ENCODE measurements around the gene CCDC122.
A peak's percentile ranks its signal among the peaks of the same experiment; 100 is the strongest.

Gene CCDC122

GRCh38 chr13:43787997-43788396 lies 91.5 kb downstream of the CCDC122 start:
- peak overlapping the region; percentile 79 for H3K4me3 Mint-ChIP-seq
- no peaks in the 10 kb centered on the region for H3K36me3 Mint-ChIP-seq (ENCODE audit: insufficient read depth)
- peaks cover 8% of the 10 kb centered on the region for H3K4me1 Mint-ChIP-seq
- peaks cover 55% of the 10 kb centered on the region for H3K27me3 Mint-ChIP-seq
- no peaks in the 10 kb centered on the region for H3K9me3 Mint-ChIP-seq
- DNase-seq (ENCODE audit: low spot score in 2 of 2): no peak
- H3K27ac Mint-ChIP-seq (ENCODE audit: low read depth): no peak overlapping the region
- ATAC-seq (replicated peaks; ENCODE audit: extremely low read depth, poor library complexity, severe bottlenecking): no peak

- H3K27me3 Mint-ChIP-seq: peaks cover 50% of the 10 kb centered on the region
- H3K36me3 Mint-ChIP-seq (ENCODE audit: insufficient read depth): no peaks in the 10 kb centered on the region
- ATAC-seq (replicated peaks; ENCODE audit: extremely low read depth, poor library complexity, severe bottlenecking) (no peak), DNase-seq (ENCODE audit: low spot score in 2 of 2) (no peak)
- peaks cover 8% of the 10 kb centered on the region for H3K4me1 Mint-ChIP-seq
- H3K4me3 Mint-ChIP-seq: peak overlapping the region; percentile 79
- no peaks in the 10 kb centered on the region for H3K9me3 Mint-ChIP-seq
- H3K27ac Mint-ChIP-seq (ENCODE audit: low read depth): no peak overlapping the region
Measured at GRCh38 chr13:43787518-43787891, 92.0 kb downstream of the CCDC122 start.

- Mint-ChIP-seq H3K4me1 (peaks cover 8% of the 10 kb centered on the region), H3K9me3 (no peaks in the 10 kb centered on the region), H3K27me3 (peaks cover 45% of the 10 kb centered on the region), H3K4me3 (peak within 1 kb of the TSS; percentile 79), H3K27ac (ENCODE audit: low read depth) (no peak within 1 kb of the TSS), H3K36me3 (ENCODE audit: insufficient read depth) (no peaks in the 10 kb centered on the region)
- peak; percentile 14 for ATAC-seq (replicated peaks; ENCODE audit: extremely low read depth, poor library complexity, severe bottlenecking)
- no peak for DNase-seq (ENCODE audit: low spot score in 2 of 2)
Measured at GRCh38 chr13:43786766-43787517, 92.6 kb downstream of the CCDC122 start, which contains the start of gene ENOX1. Gene ENOX1 (minus strand): TSS chr13:43786972.

- DNase-seq (ENCODE audit: low spot score in 2 of 2): no peak
- no peak overlapping the region for H3K27ac Mint-ChIP-seq (ENCODE audit: low read depth)
- peak; percentile 17 for ATAC-seq (replicated peaks; ENCODE audit: extremely low read depth, poor library complexity, severe bottlenecking)
- no peaks in the 10 kb centered on the region for H3K9me3 Mint-ChIP-seq
- H3K36me3 Mint-ChIP-seq (ENCODE audit: insufficient read depth): no peaks in the 10 kb centered on the region
- peaks cover 45% of the 10 kb centered on the region for H3K27me3 Mint-ChIP-seq
- peaks cover 8% of the 10 kb centered on the region for H3K4me1 Mint-ChIP-seq
- H3K4me3 Mint-ChIP-seq: peak overlapping the region; percentile 79
Measured at GRCh38 chr13:43786472-43786765, 93.1 kb downstream of the CCDC122 start.

All from central memory CD8-positive, alpha-beta T cell (primary cell).